ENCODE data around the gene PARP4.

GRCh38 chr13:24528816-24529398 is 16.3 kb upstream of the PARP4 start:
- TF ChIP-seq CTCF (IDR thresholded peaks at IDR 0.05 in 4 of 5, conservative IDR thresholded peaks at IDR 0.05 in 1 of 5) (no peak), POLR2A (IDR thresholded peaks at IDR 0.05) (no peak)

All from gastrocnemius medialis (tissue), 4 donors.